Keratinocyte (primary cell): ENCODE measurements around the gene MAN1C1.

Source experiments
- CTCF ChIP-seq, 3 experiments: IDR thresholded peaks in 1 of 3; conservative IDR thresholded peaks in 1 of 3; optimal IDR thresholded peaks in 1 of 3; 2 replicates in 2 of 3; 3 replicates in 1 of 3; pipeline versions ENCODE3 to v1.5.1; 2011; ENCODE audit warnings: low read length in 3 of 3, mild to moderate bottlenecking in 3 of 3, moderate library complexity in 2 of 3, control low read depth in 1 of 3, inconsistent platforms in 1 of 3; ENCODE audit not compliant: insufficient read depth in 2 of 3; ENCODE audit errors: extremely low read depth in 1 of 3
- EZH2 ChIP-seq: IDR thresholded peaks from one replicate; pipeline ENCODE4 v1.6.1; 2012; ENCODE audit warnings: inconsistent platforms, mild to moderate bottlenecking, low read length, moderate library complexity

GRCh38 chr1:25640646-25641328 lies 24.2 kb downstream of the MAN1C1 start:
- TF ChIP-seq CTCF (optimal IDR thresholded peaks at IDR 0.05 in 1 of 3, IDR thresholded peaks at IDR 0.05 in 1 of 3, conservative IDR thresholded peaks at IDR 0.05 in 1 of 3; ENCODE audit: extremely low read depth in 1 of 3, insufficient read depth in 2 of 3, low read length in 3 of 3) (no peak), EZH2 (peak; percentile 51)
